Glomerular visceral epithelial cell (primary cell): Measurements from ENCODE around the gene MGAT3.

Source experiments
- DNase-seq: peaks from one replicate; pipeline ENCODE4 v3.0.0-alpha.2; 2016; ENCODE audit errors: extremely low spot score

The MGAT3 gene

GRCh38 chr22:39471381-39472141 is 14.7 kb downstream of the MGAT3 start:
- peak; percentile 79 for DNase-seq

- DNase-seq, result no peak
Measured at GRCh38 chr22:39472570-39473556, 16.1 kb downstream of the MGAT3 start.

- DNase-seq, result no peak
Measured at GRCh38 chr22:39473851-39474250, 17.0 kb downstream of the MGAT3 start.

- no peak for DNase-seq
Measured at GRCh38 chr22:39474351-39475111, 17.7 kb downstream of the MGAT3 start.

- no peak for DNase-seq
Measured at GRCh38 chr22:39475337-39475736, 18.5 kb downstream of the MGAT3 start.

- no peak for DNase-seq
Measured at GRCh38 chr22:39475902-39476301, 19.1 kb downstream of the MGAT3 start.

GRCh38 chr22:39476664-39477063 is 19.9 kb downstream of the MGAT3 start:
- no peak for DNase-seq

- DNase-seq, result no peak
Measured at GRCh38 chr22:39477542-39477941, 20.7 kb downstream of the MGAT3 start.

- DNase-seq, result peak; percentile 27
Measured at GRCh38 chr22:39478441-39478850, 21.6 kb downstream of the MGAT3 start.

- DNase-seq, result no peak
Measured at GRCh38 chr22:39479254-39479653, 22.4 kb downstream of the MGAT3 start.

GRCh38 chr22:39480557-39480956 is 23.7 kb downstream of the MGAT3 start:
- no peak for DNase-seq

- DNase-seq, result no peak
Measured at GRCh38 chr22:39481054-39481453, 24.2 kb downstream of the MGAT3 start.

GRCh38 chr22:39481595-39481994 is 24.8 kb downstream of the MGAT3 start:
- DNase-seq, result no peak

GRCh38 chr22:39482768-39483167 is 26.0 kb downstream of the MGAT3 start:
- peak; percentile 73 for DNase-seq

GRCh38 chr22:39486951-39487825 is 30.4 kb downstream of the MGAT3 start:
- DNase-seq, result no peak

- no peak for DNase-seq
Measured at GRCh38 chr22:39487826-39488520, 31.2 kb downstream of the MGAT3 start.

- DNase-seq, result no peak
Measured at GRCh38 chr22:39488563-39489083, 31.8 kb downstream of the MGAT3 start.

GRCh38 chr22:39489094-39490068 is 32.6 kb downstream of the MGAT3 start:
- no peak for DNase-seq
